HG03025 (cell line): ENCODE measurements around the gene HSPA1A.
"Not testable (repeated sequence)": the region's sequence is repeated elsewhere in the genome, so short reads cannot be mapped to it uniquely, and the experiment has no call there.

Source experiments
- ATAC-seq: cut with Tn5 transposase; IDR thresholded peaks from one replicate; pipeline ENCODE4 v1.9.1; 2021; ENCODE audit warnings: mild to moderate bottlenecking, moderate library complexity; ENCODE audit not compliant: unreplicated experiment, low FRiP score

The HSPA1A gene

DNA sequence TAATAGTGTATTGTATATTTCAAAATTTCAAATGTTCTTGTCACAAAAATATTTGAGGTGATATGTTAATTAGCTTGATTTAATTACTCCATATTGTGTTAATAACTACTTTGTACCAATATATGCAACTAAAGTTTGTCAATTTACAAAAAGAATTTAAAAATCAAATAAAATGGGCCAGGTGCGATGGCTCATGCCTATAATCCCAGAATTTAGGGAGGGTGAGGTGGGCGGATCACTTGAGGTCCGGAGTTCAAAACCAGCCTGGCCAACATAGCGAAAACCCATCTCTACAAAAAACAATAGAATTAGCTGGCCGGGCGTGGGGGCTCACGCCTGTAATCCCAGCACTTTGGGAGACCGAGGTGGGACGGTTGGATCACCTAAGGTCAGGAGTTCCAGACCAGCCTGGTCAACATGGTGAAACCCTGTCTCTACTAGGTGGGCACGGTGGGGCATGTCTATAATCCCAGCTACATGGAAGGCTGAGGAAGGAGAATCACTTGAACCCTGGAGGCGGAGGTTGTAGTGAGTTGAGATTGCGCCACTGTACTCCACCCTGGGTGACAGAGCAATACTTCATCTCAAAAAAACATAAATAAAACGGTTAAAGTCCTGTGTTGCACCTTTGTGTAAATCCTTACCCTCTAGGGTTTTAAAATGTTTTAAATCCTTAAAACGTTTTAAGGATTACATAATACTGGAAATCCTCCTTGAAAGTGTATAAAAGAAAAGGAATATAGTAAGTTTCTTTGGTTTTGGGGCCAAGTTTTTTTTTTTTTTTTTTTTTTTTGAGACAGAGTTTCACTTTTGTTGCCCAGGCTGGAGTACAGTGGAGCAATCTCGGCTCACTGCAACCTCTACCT, 16.2 kb downstream of the HSPA1A start:
- no peak for ATAC-seq

DNA sequence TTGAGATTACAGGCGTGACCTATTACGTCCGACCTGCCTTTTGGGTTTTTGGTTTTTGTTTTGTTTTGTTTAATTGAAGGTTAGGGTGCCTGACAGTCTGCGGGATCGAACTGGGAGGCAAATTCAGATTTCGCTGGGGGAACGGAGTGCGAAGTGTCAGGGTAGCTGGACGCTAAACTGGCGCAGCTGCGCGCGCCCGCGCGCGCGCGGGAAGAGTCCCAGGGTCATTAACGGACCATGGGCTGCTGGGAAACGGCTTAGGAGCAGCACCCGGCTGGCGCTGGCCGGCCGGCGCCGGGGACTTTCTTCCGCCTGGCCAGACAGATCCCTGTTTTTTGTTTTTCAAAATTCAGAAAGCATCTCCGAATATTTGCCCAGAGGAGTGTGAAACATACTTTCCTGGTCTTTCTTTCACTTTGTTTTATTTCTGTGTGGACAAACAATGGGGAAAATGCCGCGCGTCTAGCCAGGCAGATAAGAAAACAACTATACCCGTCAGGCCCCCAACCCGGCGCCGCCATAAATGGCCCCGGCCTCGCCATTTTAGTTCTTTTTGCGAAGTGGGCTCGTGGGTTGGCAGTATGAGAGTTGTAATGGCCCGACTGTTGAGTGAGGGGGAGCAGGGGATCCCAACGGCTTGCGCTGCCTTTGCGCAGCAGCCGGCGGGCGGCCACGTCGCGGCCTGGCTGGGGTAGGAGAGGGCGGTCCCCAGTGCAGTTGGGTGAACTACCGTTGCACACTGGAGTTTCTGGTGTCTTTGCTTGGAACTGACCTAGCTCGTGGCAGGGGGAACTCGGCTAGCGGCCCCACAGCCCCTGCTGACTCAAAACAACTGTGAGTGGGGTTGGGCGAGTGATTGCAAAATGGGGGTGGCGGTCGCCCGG, 19.3 kb downstream of the HSPA1A start:
- no peak for ATAC-seq

DNA sequence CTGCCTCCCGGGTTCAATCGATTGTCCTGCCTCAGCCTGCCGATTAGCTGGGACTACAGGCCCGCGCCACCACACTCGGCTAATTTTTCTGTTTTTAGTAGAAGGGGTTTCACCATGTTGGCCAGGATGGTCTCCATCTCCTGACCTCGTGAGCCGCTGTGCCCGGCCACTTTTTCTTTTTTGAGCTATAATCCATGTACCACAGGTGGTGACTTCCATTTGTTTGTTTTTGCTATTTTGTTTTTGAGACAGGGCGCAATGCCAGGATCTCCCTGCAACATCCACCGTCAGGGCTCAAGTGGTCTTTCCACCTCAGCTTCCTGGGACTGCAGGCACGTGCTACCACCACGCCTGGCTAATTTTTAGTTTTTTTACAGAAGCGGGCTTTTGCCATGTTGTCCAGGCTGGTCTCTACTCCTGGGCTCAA, 20.7 kb downstream of the HSPA1A start:
- no peak for ATAC-seq

DNA sequence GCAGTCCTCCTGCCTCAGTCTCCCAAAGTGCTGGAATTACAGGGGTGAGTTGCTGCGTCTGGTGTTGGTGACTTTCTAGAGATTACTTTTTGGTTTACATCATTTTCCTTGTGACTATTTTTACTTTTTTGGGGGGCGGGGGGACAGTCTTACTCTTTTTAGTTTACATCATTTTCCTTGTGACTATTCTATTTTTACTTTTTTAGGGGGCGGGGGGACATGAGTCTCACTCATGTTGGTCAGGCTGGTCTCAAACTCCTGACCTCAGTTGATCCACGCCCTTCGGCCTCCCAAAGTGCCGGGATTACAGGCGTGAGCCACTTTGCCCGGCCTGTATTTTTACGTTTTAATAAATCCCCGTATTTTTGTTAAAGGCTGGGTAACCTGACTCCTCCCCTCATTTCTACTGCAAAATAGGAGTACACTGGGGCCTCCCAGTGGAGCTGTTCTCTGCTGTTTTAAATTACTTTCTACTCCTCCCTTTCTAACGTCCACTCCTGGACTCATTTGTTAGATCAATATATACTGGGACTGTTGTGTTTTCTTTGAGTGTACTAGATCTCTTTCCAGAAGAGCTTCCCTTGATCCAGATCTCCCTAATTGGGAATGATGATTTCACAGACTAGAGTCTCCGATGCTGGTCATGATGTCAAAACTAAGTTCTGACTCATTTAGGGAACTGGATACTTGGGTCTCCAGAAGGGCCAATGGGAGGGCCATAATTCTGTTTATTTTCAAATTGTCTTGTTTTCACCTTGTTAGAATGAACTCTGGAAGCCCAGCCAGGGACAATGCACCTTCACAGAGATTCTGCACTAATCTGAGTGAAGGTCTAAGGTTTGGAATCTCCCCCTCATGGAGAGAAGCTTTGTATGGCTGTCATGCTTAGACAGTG, 21.4 kb downstream of the HSPA1A start:
- ATAC-seq: no peak

DNA sequence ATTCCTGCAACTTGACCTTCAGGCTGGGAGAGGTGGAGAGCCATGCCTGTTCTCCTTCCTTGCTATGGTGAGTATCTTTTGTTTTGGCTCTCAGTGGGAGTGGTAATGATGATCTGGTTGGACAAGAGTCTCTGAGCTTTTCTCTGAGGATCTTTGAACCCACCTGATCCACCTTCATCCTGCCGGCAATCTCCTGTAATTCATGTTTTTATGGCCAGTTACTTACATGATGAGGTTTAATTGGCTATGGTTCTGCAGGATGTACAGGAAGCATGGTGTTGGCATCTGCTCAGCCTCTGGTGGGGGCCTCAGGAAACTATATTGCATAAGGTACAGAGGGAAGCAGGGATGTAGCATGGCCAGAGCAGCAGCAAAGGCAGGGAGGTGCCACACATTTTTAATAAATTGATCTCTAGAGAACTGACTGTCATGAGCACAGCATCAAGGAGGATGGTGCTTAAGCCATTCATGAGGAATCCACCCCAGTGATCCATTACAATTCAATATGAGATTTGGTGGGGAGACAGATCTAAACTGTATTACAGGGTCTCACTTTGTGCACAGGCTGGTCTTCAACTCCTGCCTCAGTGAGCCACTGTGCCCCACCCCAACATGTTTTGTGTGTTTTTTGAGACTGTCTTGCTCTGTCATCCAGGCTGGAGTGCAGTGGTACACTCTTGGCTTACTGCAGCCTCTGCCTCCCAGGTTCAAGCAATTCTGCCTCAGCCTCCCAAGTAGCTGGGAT, 22.2 kb downstream of the HSPA1A start:
- ATAC-seq: no peak

DNA sequence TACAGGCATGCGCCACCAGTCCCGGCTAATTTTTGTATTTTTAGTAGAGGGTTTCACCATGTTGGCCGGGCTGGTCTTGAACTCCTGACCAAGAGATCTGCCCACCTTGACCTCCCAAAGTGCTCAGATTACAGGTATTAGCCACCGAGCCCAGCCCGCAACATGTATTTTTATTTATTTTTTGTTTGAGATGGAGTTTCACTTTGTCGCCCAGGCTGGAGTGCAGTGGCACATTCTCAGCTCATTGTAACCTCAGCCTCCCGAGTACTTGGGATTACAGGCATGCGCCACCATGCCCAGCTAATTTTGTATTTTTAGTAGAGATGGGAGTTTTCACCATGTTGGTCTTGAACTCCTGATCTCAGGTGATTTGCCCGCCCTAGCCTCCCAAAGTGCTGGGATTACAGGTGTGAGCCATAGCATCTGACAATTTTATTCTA, 22.8 kb downstream of the HSPA1A start:
- not testable (repeated sequence) for ATAC-seq

DNA sequence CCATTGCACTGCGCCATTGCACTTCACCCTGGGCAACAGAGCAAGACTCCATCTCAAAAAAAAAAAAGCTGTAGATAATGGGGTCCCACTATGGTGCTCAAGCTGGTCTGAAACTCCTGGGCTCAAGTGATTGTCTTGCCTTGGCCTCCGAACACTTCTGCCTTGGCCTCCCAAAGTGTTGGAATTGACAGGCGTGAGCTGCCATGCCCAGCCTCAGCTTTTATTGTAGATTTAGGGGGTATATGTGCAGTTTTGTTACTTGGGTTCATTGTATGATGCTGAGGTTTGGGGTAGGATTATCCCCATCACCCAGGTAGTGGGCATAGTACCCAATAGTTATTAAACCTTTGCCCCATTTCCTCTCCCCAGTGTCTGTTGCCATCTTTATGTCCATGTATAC, 23.6 kb downstream of the HSPA1A start:
- ATAC-seq: no peak

DNA sequence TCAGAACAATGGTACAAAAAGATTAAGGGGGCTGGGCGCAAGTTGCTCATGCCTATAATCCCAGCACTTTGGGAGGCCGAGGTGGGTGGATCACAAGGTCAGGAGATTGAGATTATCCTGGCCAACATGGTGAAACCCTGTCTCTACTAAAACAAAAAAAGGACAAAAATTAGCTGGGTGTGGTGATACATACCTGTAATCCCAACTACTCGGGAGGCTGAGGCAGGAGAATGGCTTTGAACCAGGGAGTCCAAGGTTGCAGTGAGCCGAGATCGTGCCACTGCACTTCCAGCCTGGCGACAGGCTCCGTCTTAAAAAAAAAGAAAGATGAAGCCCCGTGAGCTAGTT, 24.4 kb downstream of the HSPA1A start:
- not testable (repeated sequence) for ATAC-seq

DNA sequence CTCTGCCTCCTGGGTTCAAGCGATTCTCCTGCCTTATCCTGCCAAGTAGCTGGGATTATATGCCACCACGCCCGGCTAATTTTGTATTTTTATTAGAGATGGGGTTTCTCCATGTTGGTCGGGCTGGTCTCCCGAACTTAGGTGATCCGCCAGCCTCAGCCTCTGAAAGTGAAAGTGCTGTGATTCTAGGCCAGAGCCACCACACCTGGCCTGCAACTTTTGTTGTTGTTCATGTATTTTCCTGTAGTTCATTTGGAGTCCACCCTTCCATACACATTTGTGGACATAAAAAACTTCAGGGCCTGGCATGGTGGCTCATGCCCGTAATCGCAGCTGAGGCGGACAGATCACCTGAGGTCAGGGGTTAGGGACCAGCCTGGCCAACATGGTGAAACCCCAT, 26.7 kb downstream of the HSPA1A start:
- ATAC-seq: no peak

DNA sequence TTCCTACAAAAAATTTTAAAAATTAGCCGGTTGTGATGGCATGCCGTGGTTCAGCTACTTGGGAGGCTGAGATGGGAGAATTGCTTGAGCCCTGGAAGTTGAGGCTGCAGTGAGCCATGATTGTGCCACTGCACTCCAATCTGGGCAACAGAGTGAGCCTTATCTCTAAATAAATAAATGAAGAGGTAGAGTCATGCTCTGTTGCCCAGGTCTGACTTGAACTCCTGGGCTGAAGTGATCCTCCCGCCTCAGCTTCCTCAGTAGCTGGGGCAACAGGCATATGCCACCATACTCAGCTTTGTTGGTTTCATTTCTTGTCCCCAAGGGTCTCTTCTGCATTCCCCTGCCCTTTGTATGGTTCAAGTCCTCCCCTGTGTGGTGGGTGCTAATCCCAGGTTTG, 29.2 kb downstream of the HSPA1A start:
- ATAC-seq: no peak

DNA sequence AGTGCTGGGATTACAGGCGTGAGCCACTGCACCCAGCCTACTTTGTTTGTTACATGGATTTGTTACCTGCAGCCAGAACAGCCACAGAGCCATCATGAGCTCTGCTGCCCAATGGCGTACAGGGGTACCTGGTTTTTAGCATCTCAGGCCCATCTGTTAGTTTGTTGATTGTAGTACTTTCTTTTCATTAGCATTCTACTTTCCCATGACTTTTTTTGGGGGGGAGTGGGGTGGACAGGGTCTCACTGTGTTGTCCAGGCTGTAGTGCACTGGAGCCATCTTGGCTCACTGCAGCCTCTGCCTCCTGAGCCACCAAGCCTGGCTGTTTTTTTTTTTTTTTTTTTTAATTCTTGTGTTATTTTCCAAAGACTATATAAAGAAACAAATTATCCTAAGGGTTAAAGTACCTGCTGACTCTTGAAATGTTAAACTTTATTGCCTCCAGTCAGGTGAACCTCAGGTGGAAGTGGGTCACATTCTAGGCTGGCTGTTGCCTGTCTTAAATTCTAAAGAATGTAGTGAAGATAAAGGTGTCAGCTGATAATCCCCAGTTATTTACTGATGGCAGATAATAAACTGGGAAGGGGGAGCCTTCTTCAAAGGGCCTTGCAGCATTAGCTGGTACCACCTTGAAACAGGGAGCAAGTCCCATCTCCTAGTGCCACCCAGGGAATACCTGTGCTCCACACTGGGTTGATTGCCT, 32.1 kb downstream of the HSPA1A start:
- ATAC-seq: no peak

DNA sequence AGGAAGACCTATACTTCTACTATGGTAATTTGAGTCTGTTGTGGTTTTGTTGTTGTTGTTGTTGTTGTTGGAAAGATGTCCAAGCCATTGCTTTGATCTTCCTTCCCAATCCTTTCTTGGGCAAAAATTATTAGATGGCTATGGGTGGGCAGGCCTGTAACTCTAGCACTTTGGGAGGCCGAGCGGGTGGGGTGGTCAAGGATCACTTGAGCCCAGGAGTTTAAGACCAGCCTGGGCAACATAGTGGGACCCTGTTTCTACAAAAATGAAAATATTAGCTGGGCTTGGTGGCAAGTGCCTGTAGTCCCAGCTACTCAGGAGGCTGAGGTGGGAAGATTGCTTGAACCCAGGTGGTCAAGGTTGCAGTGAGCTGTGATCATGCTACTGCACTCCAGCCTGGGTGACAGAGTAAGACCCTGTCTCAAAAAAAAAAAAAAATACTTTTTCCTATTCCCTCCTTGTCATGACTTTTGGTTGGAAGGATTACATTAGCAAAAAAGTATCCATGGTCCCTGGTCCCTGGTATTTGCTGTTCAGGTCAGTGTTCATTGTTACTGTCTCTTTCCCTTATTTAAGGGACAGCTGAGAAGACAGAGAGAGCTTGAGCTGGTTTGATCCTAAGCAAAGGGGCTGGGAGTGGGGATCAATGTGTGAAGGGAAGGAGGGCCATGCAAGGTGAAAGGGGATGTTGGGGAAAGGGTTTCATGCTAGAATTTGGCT, 35.6 kb downstream of the HSPA1A start:
- ATAC-seq: no peak

DNA sequence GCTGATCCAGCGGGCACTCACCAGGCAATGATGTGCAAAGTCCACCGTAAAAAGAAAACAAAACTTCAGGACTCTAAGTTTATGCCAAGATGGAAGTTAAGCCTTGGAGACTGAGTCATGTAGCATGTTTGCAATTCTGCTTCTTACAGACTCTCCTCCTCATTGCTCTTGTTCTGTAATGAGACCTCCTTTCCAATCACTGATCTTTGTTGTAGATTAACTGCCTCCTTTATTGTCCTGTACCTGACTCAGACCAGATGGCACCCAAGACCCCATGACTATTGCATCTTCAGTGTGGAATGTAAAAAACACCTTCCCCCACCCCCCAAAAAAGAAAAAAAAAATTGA, 36.1 kb downstream of the HSPA1A start:
- no peak for ATAC-seq

DNA sequence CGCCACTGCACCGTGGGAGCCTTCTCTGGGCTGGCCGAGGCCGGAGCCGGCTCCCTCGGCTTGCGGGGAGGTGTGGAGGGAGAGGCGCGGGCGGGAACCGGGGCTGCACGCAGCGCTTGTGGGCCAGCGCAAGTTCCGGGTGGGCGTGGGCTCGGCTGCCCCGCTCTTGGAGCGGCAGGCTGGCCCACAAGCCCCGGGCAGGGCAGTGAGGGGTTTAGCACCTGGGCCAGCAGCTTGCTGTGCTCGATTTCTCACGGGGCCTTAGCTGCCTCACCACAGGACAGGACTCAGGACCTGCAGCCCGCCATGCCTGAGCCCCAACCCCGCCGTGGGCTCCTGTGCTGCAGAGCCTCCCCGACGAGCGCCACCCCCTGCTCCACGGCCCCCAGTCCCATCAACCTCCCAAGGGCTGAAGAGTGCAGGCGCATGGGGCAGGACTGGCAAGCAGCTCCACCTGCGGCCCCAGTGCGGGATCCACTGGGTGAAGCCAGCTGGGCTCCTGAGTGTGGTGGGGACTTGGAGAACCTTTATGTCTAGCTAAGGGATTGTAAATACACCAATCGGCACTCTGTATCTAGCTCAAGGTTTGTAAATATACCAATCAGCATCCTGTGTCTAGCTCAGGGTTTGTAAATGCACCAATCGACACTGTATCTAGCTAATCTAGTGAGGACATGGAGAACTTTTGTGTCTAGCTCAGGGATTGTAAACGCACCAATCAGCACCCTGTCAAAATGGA, 36.8 kb downstream of the HSPA1A start:
- ATAC-seq: not testable (repeated sequence)

DNA sequence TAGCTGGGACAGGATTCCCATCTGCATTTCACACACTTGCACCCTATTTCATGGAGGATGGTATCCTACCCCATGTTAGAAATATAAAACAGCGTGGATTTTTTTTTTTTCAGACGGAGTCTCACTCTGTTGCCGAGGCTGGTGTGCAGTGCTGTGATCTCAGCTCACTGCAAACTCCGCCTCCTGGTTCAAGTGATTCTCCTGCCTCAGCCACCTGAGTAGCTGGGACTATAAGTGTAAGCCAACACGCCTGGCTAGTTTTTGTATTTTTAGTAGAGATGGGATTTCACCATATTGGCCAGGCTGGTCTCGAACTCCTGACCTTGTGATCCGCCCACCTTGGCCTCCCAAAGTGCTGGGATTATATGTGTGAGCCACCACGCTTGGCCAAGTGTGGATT, 42.4 kb downstream of the HSPA1A start:
- ATAC-seq: not testable (repeated sequence)

DNA sequence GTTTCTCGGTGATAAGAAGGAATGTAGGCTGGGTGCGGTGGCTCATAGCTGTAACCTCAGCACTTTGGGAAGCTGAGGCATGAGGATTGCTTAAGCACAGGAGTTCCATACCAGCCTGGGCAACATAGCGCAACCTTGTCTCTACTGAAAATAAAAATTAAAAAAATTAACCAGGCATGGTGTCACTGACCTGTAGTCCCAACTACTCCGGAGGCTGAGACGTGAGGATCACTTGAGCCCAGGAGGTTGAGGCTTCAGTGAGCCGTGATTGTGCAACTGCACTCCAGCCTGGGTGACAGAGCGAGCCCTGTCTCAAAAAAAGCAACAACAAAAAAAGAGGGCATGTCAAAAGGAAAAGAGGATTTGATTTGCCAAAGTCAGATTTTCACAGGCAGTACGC, 43.4 kb downstream of the HSPA1A start:
- no peak for ATAC-seq

DNA sequence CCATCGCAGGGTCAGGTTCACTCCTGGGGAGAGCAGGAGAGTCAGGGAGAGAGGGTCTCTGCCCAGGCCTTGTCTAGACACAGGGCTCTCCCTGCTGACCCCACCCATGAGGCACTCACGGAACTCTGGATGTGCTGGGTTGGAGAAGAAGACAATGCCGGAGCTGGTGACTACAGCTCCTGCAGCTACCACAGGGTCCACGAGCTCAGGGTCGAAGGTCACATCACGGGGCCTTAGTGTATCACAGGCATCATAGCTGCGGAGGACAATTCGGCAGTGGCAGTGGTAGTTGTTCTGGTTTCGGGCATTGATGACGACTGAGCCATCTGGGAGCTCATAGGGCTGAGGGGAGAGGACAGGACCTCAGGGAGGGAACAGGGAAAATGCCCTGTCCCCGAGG, 44.6 kb downstream of the HSPA1A start:
- no peak for ATAC-seq

DNA sequence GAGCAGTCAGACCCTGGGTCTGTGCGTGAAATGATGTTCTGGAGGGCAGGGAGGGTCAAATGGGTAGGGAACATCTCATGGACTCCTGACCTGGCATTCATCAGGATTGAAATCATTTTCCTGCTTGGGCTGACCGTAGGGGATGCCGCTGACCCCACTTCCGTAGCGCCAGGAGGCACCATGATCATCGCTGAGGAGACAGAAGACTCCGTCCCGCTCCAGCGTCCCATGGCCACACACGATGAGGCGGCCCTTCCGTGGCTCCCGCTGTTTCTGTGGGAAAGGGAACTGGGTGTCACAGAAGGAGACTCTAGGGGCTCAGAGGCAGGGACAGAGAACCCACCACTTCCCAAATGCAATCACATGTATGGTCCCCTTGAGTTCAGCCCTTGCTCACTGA, 45.0 kb downstream of the HSPA1A start:
- no peak for ATAC-seq
